Right ventricle myocardium inferior (tissue), 1 donor: ENCODE data around the gene GAPVD1. TPM values are rescaled to one million over a fixed set of nuclear protein-coding genes. Genes with fewer than 3 reads are reported as not detected.
"Not testable (repeated sequence)": the region's sequence is repeated elsewhere in the genome, so short reads cannot be mapped to it uniquely, and the experiment has no call there.

Experiments
- ATAC-seq: fragments of 200-7000 bp; cut with Tn5 transposase; one replicate; pipeline ENCODE4 v1.9.1; 2020; ENCODE audit warnings: mild to moderate bottlenecking, moderate library complexity
- DNase-seq: peaks from one replicate; pipeline ENCODE4 v3.0.0; 2021; ENCODE audit errors: missing footprints
- intact Hi-C: fragments of 100-400 bp; cut with DNase I; formaldehyde crosslinking; loops from one replicate; pipeline ENCODE4 v1.11.0; 2022
- total RNA-seq: library from RNA; stranded (reverse); fragmentation: NEBNext Ultra II Directional; extraction: Animal tissue kit (Norgen Biotek cat#: 25700); gene quantifications from one replicate; pipeline ENCODE4 v1.2.1, GENCODE V29; 2021
- donor health status: DM: no; HTN: yes; CAD: no; lungs with severe emphysema.

Gene GAPVD1
- total RNA-seq, 1 donor from 2014 or later: 31.5 TPM

GRCh38 chr9:125393426-125393825 lies 131.8 kb downstream of the GAPVD1 start:
- no peak for DNase-seq
- no peak for ATAC-seq
- intact Hi-C loops: no loop called here

GRCh38 chr9:125396799-125397198 lies 135.2 kb downstream of the GAPVD1 start:
- intact Hi-C loops: no loop called here
- ATAC-seq (no peak), DNase-seq (no peak)

- intact Hi-C loops: no loop called here
- DNase-seq (no peak), ATAC-seq (no peak)
Measured at GRCh38 chr9:125397736-125398135, 136.1 kb downstream of the GAPVD1 start.

- intact Hi-C loops: no loop called here
- no peak for ATAC-seq
- DNase-seq: no peak
Measured at GRCh38 chr9:125398243-125398642, 136.6 kb downstream of the GAPVD1 start.

GRCh38 chr9:125399165-125399564 lies 137.5 kb downstream of the GAPVD1 start:
- ATAC-seq: no peak

GRCh38 chr9:125399666-125400065 lies 138.0 kb downstream of the GAPVD1 start:
- intact Hi-C loops: loop anchor here (10.0 kb wide), 1 partner anchor 1095 kb away; no protein-coding TSS in a partner anchor
- DNase-seq (no peak), ATAC-seq (no peak)

More at GRCh38 chr9:125399165-125399564, 137.5 kb downstream of the GAPVD1 start:
- DNase-seq: no peak
- intact Hi-C loops: no loop called here

- not testable (repeated sequence) for DNase-seq, ATAC-seq
- intact Hi-C loops: loop anchor here (10.0 kb wide), 1 partner anchor 1095 kb away; no protein-coding TSS in a partner anchor
Measured at GRCh38 chr9:125400232-125400631, 138.6 kb downstream of the GAPVD1 start.

GRCh38 chr9:125400725-125401716 lies 139.4 kb downstream of the GAPVD1 start:
- ATAC-seq: no peak

GRCh38 chr9:125404733-125405132 lies 143.1 kb downstream of the GAPVD1 start:
- intact Hi-C loops: loop anchor here (5.0 to 10.0 kb wide), 3 partner anchors 343 to 1090 kb away; partner anchors contain the start of gene PBX3
- no peak for DNase-seq
- no peak for ATAC-seq

More at GRCh38 chr9:125400725-125401716, 139.4 kb downstream of the GAPVD1 start:
- intact Hi-C loops: loop anchor here (10.0 kb wide), 1 partner anchor 1094 kb away; no protein-coding TSS in a partner anchor
- DNase-seq: no peak

- intact Hi-C loops: loop anchor here (5.0 to 10.0 kb wide), 3 partner anchors 341 to 1089 kb away; partner anchors contain the start of gene PBX3
- ATAC-seq (no peak), DNase-seq (no peak)
Measured at GRCh38 chr9:125405938-125406809, 144.5 kb downstream of the GAPVD1 start.

GRCh38 chr9:125406810-125407087 lies 145.1 kb downstream of the GAPVD1 start:
- ATAC-seq (no peak), DNase-seq (no peak)
- intact Hi-C loops: loop anchor here (5.0 to 10.0 kb wide), 3 partner anchors 341 to 1088 kb away; partner anchors contain the start of gene PBX3

GRCh38 chr9:125407432-125407973 lies 145.9 kb downstream of the GAPVD1 start:
- ATAC-seq (peak; percentile 8), DNase-seq (no peak)
- intact Hi-C loops: loop anchor here (5.0 to 10.0 kb wide), 3 partner anchors 340 to 1087 kb away; partner anchors contain the start of gene PBX3

- DNase-seq: peak; percentile 92
- intact Hi-C loops: loop anchor here (1.0 to 10.0 kb wide), 5 partner anchors 223 to 1087 kb away; partner anchors contain the start of gene PBX3
- ATAC-seq: peak; percentile 87
Measured at GRCh38 chr9:125407974-125408900, 146.6 kb downstream of the GAPVD1 start.

GRCh38 chr9:125409217-125409636 lies 147.6 kb downstream of the GAPVD1 start:
- intact Hi-C loops: loop anchor here (2.0 to 10.0 kb wide), 4 partner anchors 222 to 1086 kb away; partner anchors contain the start of gene PBX3
- DNase-seq (no peak), ATAC-seq (no peak)

- no peak for ATAC-seq
- intact Hi-C loops: loop anchor here (2.0 to 10.0 kb wide), 4 partner anchors 221 to 1085 kb away; partner anchors contain the start of gene PBX3
Measured at GRCh38 chr9:125409637-125410521, 148.3 kb downstream of the GAPVD1 start.

GRCh38 chr9:125410522-125410894 lies 148.9 kb downstream of the GAPVD1 start:
- DNase-seq: no peak
- no peak for ATAC-seq
- intact Hi-C loops: no loop called here

More at GRCh38 chr9:125409637-125410521, 148.3 kb downstream of the GAPVD1 start:
- DNase-seq: no peak
